Left ventricle myocardium inferior (tissue), 1 donor: Measurements from ENCODE around the gene RUFY1. TPM values are rescaled to one million over a fixed set of nuclear protein-coding genes. Genes with fewer than 3 reads are reported as not detected.

Experiments used
- DNase-seq: peaks from one replicate; pipeline ENCODE4 v3.0.0-alpha.2; 2020
- H3K27ac ChIP-seq: fragments of 200-600 bp; replicated peaks from 2 replicates; pipeline ENCODE4 v1.8.0; 2021
- H3K27me3 ChIP-seq: fragments of 200-600 bp; 2 replicates; pipeline ENCODE4 v1.8.0; 2021; ENCODE audit warnings: low read depth
- H3K36me3 ChIP-seq: fragments of 200-600 bp; 2 replicates; pipeline ENCODE4 v1.8.0; 2021
- H3K4me1 ChIP-seq: fragments of 200-600 bp; 2 replicates; pipeline ENCODE4 v1.8.0; 2021
- H3K4me3 ChIP-seq: fragments of 200-600 bp; 2 replicates; pipeline ENCODE4 v1.8.0; 2021; ENCODE audit warnings: mild to moderate bottlenecking, moderate library complexity
- H3K9me3 ChIP-seq: fragments of 200-600 bp; replicated peaks from 2 replicates; pipeline ENCODE4 v1.8.0; 2021
- intact Hi-C: fragments of 100-400 bp; cut with micrococcal nuclease; formaldehyde crosslinking; loops from one replicate; pipeline ENCODE4 v1.11.0; 2022
- total RNA-seq: library from RNA; stranded (reverse); fragmentation: NEBNext Ultra II Directional; extraction: Animal tissue kit (Norgen Biotek cat#: 25700); gene quantifications from one replicate; pipeline ENCODE4 v1.2.1, GENCODE V29; 2021
- TF ChIP-seq, protein P1 (sequence below): fragments of 200-600 bp; IDR thresholded peaks from 2 replicates; pipeline ENCODE4 v1.8.0; 2021; ENCODE audit warnings: antibody characterized with exemption, mild to moderate bottlenecking, borderline replicate concordance
- donor health status: DM: no; HTN: yes; CAD: no; lungs with severe emphysema.

The RUFY1 gene
- total RNA-seq, 1 donor from 2014 or later, result 21.5 TPM

DNA sequence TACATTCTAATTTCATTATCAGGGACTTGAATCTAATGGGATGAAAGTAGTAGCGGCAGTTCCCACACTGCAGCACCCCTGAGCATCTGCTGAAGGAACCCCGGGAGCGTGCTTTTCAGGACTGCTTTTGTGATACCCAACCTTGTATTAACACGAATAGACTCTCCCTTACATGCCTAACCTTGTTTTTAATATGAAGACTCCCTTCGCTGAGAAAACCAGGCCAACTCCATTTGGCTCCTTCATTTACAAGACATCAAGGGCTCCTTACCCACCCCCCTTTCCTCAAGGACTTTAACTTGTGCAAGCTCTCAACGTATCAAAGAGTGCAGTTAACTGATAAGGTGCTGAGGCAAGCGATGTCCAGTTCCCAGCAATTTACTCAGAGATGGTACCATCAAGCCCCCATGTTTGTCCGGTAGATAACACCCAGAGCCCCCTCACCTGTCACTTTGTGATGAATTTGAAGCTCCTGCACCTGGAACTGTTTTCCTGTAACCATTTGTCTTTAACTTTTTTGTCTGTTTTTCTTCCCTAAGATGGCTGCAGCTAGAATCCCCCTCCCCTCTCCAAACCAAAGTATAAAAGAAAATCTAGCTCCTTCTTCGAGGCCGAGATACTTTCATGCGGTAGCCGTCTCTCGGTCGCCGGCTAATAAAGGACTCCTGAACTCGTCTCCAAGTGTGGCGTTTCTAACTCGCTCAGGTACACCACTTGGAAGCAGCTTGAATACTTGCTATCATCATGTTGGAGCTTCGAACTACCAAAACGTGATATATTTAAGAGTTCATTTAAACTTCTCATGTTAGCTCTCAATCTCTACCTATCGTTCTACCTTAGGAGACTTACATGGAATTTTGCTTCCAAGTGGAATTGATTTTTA is 62.5 kb downstream of the RUFY1 start:
- TF ChIP-seq, protein P1, sequence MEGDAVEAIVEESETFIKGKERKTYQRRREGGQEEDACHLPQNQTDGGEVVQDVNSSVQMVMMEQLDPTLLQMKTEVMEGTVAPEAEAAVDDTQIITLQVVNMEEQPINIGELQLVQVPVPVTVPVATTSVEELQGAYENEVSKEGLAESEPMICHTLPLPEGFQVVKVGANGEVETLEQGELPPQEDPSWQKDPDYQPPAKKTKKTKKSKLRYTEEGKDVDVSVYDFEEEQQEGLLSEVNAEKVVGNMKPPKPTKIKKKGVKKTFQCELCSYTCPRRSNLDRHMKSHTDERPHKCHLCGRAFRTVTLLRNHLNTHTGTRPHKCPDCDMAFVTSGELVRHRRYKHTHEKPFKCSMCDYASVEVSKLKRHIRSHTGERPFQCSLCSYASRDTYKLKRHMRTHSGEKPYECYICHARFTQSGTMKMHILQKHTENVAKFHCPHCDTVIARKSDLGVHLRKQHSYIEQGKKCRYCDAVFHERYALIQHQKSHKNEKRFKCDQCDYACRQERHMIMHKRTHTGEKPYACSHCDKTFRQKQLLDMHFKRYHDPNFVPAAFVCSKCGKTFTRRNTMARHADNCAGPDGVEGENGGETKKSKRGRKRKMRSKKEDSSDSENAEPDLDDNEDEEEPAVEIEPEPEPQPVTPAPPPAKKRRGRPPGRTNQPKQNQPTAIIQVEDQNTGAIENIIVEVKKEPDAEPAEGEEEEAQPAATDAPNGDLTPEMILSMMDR, result no peak
- Histone ChIP-seq H3K27ac (no peak overlapping the region), H3K36me3 (peaks cover 97% of the 10 kb centered on the region), H3K4me1 (peaks cover 92% of the 10 kb centered on the region), H3K4me3 (no peak overlapping the region), H3K27me3 (no peaks in the 10 kb centered on the region), H3K9me3 (no peaks in the 10 kb centered on the region)
- intact Hi-C loops, result no loop called here
- DNase-seq, result no peak

DNA sequence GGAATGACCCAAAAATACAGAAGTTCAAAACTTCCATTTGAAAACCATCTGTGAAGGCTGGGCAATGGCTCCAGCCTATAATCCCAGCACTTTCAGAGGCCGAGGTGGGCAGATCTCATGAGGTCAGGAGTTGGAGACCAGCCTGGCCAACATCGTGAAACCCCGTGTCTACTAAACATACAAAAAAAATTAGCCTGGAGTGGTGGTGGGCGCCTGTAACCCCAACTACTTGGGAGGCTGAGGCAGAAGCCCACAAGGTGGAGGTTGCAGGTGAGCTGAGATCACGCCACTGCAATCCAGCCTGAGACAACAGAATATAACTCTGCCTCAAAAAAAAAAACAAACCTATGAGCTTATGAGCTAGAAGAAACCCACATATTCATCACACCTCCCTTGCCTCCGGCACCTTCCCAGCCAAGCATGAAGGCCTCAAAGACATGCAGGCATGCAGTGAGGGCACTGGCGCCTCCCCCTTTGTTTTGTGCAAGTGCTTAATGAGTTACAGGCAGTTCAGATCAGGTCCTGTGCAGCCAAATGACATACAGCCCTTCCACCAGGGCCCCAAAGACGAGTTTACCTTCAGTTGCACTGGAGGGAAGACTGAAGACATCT is 63.2 kb downstream of the RUFY1 start:
- Histone ChIP-seq H3K27ac (no peak overlapping the region), H3K9me3 (no peaks in the 10 kb centered on the region), H3K4me1 (peaks cover 92% of the 10 kb centered on the region), H3K36me3 (peaks cover 99% of the 10 kb centered on the region), H3K27me3 (no peaks in the 10 kb centered on the region), H3K4me3 (no peak overlapping the region)
- no peak for DNase-seq
- intact Hi-C loops, result no loop called here
- TF ChIP-seq, protein P1, result no peak

DNA sequence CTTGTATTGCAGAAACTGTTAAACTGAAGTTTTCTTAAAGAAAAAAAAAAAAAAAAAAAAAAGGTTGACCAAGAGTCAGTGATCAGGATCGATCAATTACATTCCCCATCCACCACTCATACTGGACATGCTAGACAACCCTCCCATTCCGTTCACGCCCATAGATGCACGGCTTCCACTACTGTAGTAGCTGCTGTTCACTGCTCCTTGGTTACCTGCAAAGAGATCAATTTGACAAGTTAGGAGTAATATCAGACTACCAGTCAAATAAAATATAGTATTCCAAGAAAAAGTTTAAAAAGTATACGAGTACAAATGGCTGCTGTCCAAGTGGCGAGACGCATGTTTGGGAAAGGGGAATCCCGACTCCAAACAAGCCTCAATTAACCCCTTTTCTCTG is 64.4 kb downstream of the RUFY1 start:
- H3K36me3 ChIP-seq, result peaks cover 99% of the 10 kb centered on the region
- H3K4me3 ChIP-seq, result no peak overlapping the region
- TF ChIP-seq, protein P1, result no peak
- H3K27ac ChIP-seq, result no peak overlapping the region
- intact Hi-C loops, result no loop called here
- no peaks in the 10 kb centered on the region for H3K9me3 ChIP-seq
- H3K27me3 ChIP-seq, result no peaks in the 10 kb centered on the region
- H3K4me1 ChIP-seq, result peaks cover 98% of the 10 kb centered on the region
- DNase-seq, result no peak

- Histone ChIP-seq H3K4me3 (no peak overlapping the region), H3K9me3 (no peaks in the 10 kb centered on the region), H3K27ac (no peak overlapping the region), H3K27me3 (no peaks in the 10 kb centered on the region), H3K4me1 (peaks cover 98% of the 10 kb centered on the region), H3K36me3 (peaks cover 99% of the 10 kb centered on the region)
- TF ChIP-seq, protein P1, result no peak
- DNase-seq, result no peak
- intact Hi-C loops, result no loop called here
Measured at GRCh38 chr5:179615203-179615602, 64.8 kb downstream of the RUFY1 start.

GRCh38 chr5:179616002-179616594 is 65.7 kb downstream of the RUFY1 start:
- Histone ChIP-seq H3K4me1 (peaks cover 98% of the 10 kb centered on the region), H3K27ac (no peak overlapping the region), H3K36me3 (peaks cover 99% of the 10 kb centered on the region), H3K4me3 (no peak overlapping the region), H3K9me3 (no peaks in the 10 kb centered on the region), H3K27me3 (no peaks in the 10 kb centered on the region)
- TF ChIP-seq, protein P1, result no peak
- no peak for DNase-seq
- intact Hi-C loops, result no loop called here
